GM12864 (cell line): ENCODE data around the gene TCTN1.
"Not testable (repeated sequence)": the region's sequence is repeated elsewhere in the genome, so short reads cannot be mapped to it uniquely, and the experiment has no call there.

Experiments used
- DNase-seq: peaks from one replicate; pipeline ENCODE4 v3.0.0-alpha.2; 2011; ENCODE audit warnings: low read depth
- H3K4me3 ChIP-seq: 2 replicates; pipeline ENCODE4 v1.5.1; 2011; ENCODE audit warnings: mild to moderate bottlenecking, low read depth, low read length, control low read depth
- CTCF ChIP-seq: IDR thresholded peaks from 2 replicates; pipeline ENCODE4 v1.5.1; 2011; ENCODE audit warnings: low read depth, mild to moderate bottlenecking, moderate library complexity, low read length, control low read depth, inconsistent platforms; ENCODE audit errors: missing control alignments

Gene TCTN1

GRCh38 chr12:110590806-110591326 is 23.1 kb upstream of the TCTN1 start:
- no peak for TF ChIP-seq CTCF
- H3K4me3 ChIP-seq = no peak overlapping the region
- DNase-seq = peak; percentile 84

- no peak overlapping the region for H3K4me3 ChIP-seq
- no peak for TF ChIP-seq CTCF
- DNase-seq = no peak
Measured at GRCh38 chr12:110591451-110592051, 22.4 kb upstream of the TCTN1 start.

GRCh38 chr12:110592078-110592477 is 21.9 kb upstream of the TCTN1 start:
- H3K4me3 ChIP-seq = no peak overlapping the region
- no peak for TF ChIP-seq CTCF

DNA sequence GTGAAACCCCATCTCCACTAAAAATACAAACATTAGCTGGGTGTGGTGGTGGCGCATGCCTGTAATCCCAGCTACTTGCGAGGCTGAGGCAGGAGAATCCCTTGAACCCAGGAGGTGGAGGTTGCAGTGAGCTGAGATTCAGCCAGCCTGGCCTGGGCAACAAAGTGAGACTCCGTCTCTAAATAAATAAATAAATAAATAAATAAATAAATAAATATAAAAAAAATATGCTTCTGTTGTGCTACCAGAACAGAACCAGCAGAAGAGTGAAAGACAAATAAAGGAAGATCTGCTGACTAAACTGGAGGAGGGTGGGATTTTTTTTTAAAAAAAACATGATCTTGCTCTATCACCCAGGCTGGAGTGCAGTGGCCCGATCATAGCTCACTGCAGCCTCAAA is 21.0 kb upstream of the TCTN1 start:
- not testable (repeated sequence) for H3K4me3 ChIP-seq, DNase-seq

More at GRCh38 chr12:110592078-110592477, 21.9 kb upstream of the TCTN1 start:
- DNase-seq = no peak

DNA sequence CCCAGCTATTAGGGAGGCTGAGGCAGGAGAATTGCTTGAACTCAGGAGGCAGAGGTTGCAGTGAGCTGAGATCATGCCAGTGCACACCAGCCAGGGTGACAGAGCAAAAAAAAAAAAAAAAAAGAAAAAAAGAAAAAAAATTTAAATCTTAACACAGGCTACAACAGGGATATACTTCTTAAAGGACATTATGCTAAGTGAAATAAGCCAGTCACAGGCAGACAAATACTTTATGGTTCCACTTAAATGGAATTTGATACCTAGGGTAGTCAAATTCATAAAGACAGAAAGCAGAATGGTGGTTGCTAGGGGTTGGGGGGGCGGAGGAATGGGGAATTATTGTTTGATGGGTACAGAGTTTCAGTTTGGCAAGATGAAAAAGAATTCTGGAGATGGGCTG is 16.0 kb upstream of the TCTN1 start:
- no peak for DNase-seq
- no peak for TF ChIP-seq CTCF
- H3K4me3 ChIP-seq = no peak overlapping the region

GRCh38 chr12:110599334-110599733 is 14.6 kb upstream of the TCTN1 start:
- H3K4me3 ChIP-seq = no peak overlapping the region
- DNase-seq = no peak
- no peak for TF ChIP-seq CTCF

- DNase-seq = no peak
- no peak overlapping the region for H3K4me3 ChIP-seq
- TF ChIP-seq CTCF = peak; percentile 37
Measured at GRCh38 chr12:110600254-110600653, 13.7 kb upstream of the TCTN1 start.
